IMR-90 (cell line): ENCODE data around the gene NFIA. TPM values are rescaled to one million over a fixed set of nuclear protein-coding genes. Genes with fewer than 3 reads are reported as not detected.

Experiments
- ATAC-seq: fragments of 200-7000 bp; cut with Tn5 transposase; 2 replicates; pipeline ENCODE4 v1.9.1; 2020; ENCODE audit warnings: low read depth, mild to moderate bottlenecking, moderate library complexity
- BruUV-seq: library from RNA; stranded (reverse); fragments of 400-500 nt; replicated peaks from 2 replicates; lab custom pipeline; 2021; lab: Mats Ljungman, UMichigan
- CTCF ChIA-PET: fragments of 300-600 bp; formaldehyde crosslinking; extraction: SDS; loops from one replicate; lab custom pipeline; 2021; ENCODE audit warnings: antibody characterized with exemption; lab: Yijun Ruan, JAX
- POLR2A ChIA-PET: fragments of 300-600 bp; sonication (Branson Sonifier 250); formaldehyde crosslinking; loops from one replicate; lab custom pipeline; 2022; ENCODE audit warnings: antibody characterized with exemption; ENCODE audit not compliant: unreplicated experiment; lab: Charles Lee
- DNase-seq: peaks from one replicate; pipeline ENCODE4 v3.0.0; 2013
- H2AFZ ChIP-seq: replicated peaks from 2 replicates; pipeline ENCODE3; 2013; ENCODE audit warnings: low read length, mild to moderate bottlenecking; ENCODE audit not compliant: poor library complexity
- H2AK5ac ChIP-seq: 2 replicates; pipeline ENCODE4 v1.6.1; 2013; ENCODE audit warnings: low read depth, low read length, inconsistent platforms
- H2AK9ac ChIP-seq: replicated peaks from 2 replicates; pipeline ENCODE3; 2013; ENCODE audit warnings: mild to moderate bottlenecking, low read depth, low read length, moderate library complexity; ENCODE audit not compliant: poor library complexity
- H2BK120ac ChIP-seq: 2 replicates; pipeline ENCODE4 v1.6.1; 2013; ENCODE audit warnings: low read depth, low read length, inconsistent platforms
- H2BK15ac ChIP-seq: 3 replicates; pipeline ENCODE4 v1.6.1; 2013; ENCODE audit warnings: low read depth, low read length, inconsistent platforms
- H2BK20ac ChIP-seq: 2 replicates; pipeline ENCODE4 v1.6.1; 2013; ENCODE audit warnings: low read depth, mild to moderate bottlenecking, inconsistent platforms, low read length, moderate library complexity
- H2BK5ac ChIP-seq: 2 replicates; pipeline ENCODE4 v1.6.1; 2013; ENCODE audit warnings: mild to moderate bottlenecking, low read depth, low read length, inconsistent platforms; ENCODE audit not compliant: poor library complexity, severe bottlenecking
- H3K14ac ChIP-seq: replicated peaks from 2 replicates; pipeline ENCODE4 v1.6.1; 2013; ENCODE audit warnings: low read depth, low read length, inconsistent platforms
- H3K18ac ChIP-seq: 2 replicates; pipeline ENCODE4 v1.6.1; 2013; ENCODE audit warnings: low read depth, low read length, control low read depth
- H3K23ac ChIP-seq: 2 replicates; pipeline ENCODE4 v1.6.1; 2013; ENCODE audit warnings: low read depth, low read length, inconsistent platforms
- H3K27ac ChIP-seq: 2 replicates; pipeline ENCODE4 v1.5.1; 2013; ENCODE audit warnings: mild to moderate bottlenecking, control low read depth, low read length; ENCODE audit not compliant: insufficient read depth
- H3K27me3 ChIP-seq: 2 replicates; pipeline ENCODE4 v1.6.1; 2013; ENCODE audit warnings: low read length; ENCODE audit not compliant: control insufficient read depth, insufficient read depth
- H3K36me3 ChIP-seq: 2 replicates; pipeline ENCODE4 v1.6.1; 2013; ENCODE audit warnings: low read length, mixed read lengths; ENCODE audit not compliant: control insufficient read depth, insufficient read depth
- H3K4ac ChIP-seq: 2 replicates; pipeline ENCODE4 v1.6.1; 2013; ENCODE audit warnings: low read depth, low read length, inconsistent platforms
- H3K4me1 ChIP-seq: 2 replicates; pipeline ENCODE4 v1.6.1; 2013; ENCODE audit warnings: low read length, mixed read lengths; ENCODE audit not compliant: control insufficient read depth, insufficient read depth
- H3K4me2 ChIP-seq: 2 replicates; pipeline ENCODE4 v1.6.1; 2013; ENCODE audit warnings: low read depth, mild to moderate bottlenecking, control low read depth, low read length, moderate library complexity
- H3K4me3 ChIP-seq: 2 replicates; pipeline ENCODE4 v1.5.1; 2013; ENCODE audit warnings: low read depth, mild to moderate bottlenecking, control low read depth, low read length, moderate library complexity; ENCODE audit not compliant: insufficient read depth
- H3K56ac ChIP-seq: 2 replicates; pipeline ENCODE4 v1.6.1; 2013; ENCODE audit warnings: low read length, inconsistent platforms; ENCODE audit not compliant: insufficient read depth; ENCODE audit errors: extremely low read depth
- H3K79me1 ChIP-seq, 2 experiments: 2 replicates each; pipeline ENCODE4 v1.6.1; 2013; ENCODE audit warnings: low read length in 2 of 2, inconsistent platforms in 1 of 2, low read depth in 1 of 2
- H3K9ac ChIP-seq: 2 replicates; pipeline ENCODE4 v1.6.1; 2013; ENCODE audit warnings: low read depth, low read length, control low read depth
- H3K9me1 ChIP-seq: 2 replicates; pipeline ENCODE4 v1.6.1; 2013; ENCODE audit warnings: low read length, inconsistent platforms; ENCODE audit not compliant: insufficient read depth
- H3K9me3 ChIP-seq: 2 replicates; pipeline ENCODE4 v1.6.1; 2013; ENCODE audit warnings: low read length; ENCODE audit not compliant: control insufficient read depth, insufficient read depth
- H4K20me1 ChIP-seq: 2 replicates; pipeline ENCODE4 v1.6.1; 2013; ENCODE audit warnings: low read length, inconsistent platforms; ENCODE audit not compliant: insufficient read depth
- H4K5ac ChIP-seq: 2 replicates; pipeline ENCODE4 v1.6.1; 2013; ENCODE audit warnings: mild to moderate bottlenecking, low read depth, low read length, control low read depth
- H4K8ac ChIP-seq, 2 experiments: 2 replicates each; pipeline ENCODE4 v1.6.1; 2013; ENCODE audit warnings: low read depth in 2 of 2, low read length in 2 of 2, control low read depth in 1 of 2, inconsistent platforms in 1 of 2
- H4K91ac ChIP-seq: 2 replicates; pipeline ENCODE4 v1.6.1; 2013; ENCODE audit warnings: low read depth, low read length, inconsistent platforms; ENCODE audit not compliant: insufficient read depth
- BHLHE40 ChIP-seq: fragments of 150-350 bp; IDR thresholded peaks from 2 replicates; pipeline ENCODE4 v1.6.1; 2016; ENCODE audit warnings: mild to moderate bottlenecking, low read depth, low read length
- CEBPB ChIP-seq: IDR thresholded peaks from 2 replicates; pipeline ENCODE4 v1.6.1; 2012; ENCODE audit warnings: low read depth, low read length, improper control_type of control experiment
- CHD1 ChIP-seq: IDR thresholded peaks from 2 replicates; pipeline ENCODE4 v1.6.1; 2012; ENCODE audit warnings: low read depth, low read length, improper control_type of control experiment
- FOS ChIP-seq: fragments of 150-350 bp; IDR thresholded peaks from 2 replicates; pipeline ENCODE4 v1.6.1; 2016; ENCODE audit warnings: low read depth, low read length
- MAFK ChIP-seq: IDR thresholded peaks from 2 replicates; pipeline ENCODE4 v1.6.1; 2012; ENCODE audit warnings: low read depth, low read length, improper control_type of control experiment
- MAZ ChIP-seq: IDR thresholded peaks from 2 replicates; pipeline ENCODE4 v1.6.1; 2012; ENCODE audit warnings: low read depth, mild to moderate bottlenecking, low read length, improper control_type of control experiment, moderate library complexity, borderline replicate concordance
- MXI1 ChIP-seq: IDR thresholded peaks from 2 replicates; pipeline ENCODE4 v1.6.1; 2012; ENCODE audit warnings: low read depth, mild to moderate bottlenecking, low read length, moderate library complexity, borderline replicate concordance
- NFE2L2 ChIP-seq: fragments of 150-350 bp; IDR thresholded peaks from 2 replicates; pipeline ENCODE4 v1.6.1; 2016; ENCODE audit warnings: low read depth, mild to moderate bottlenecking, low read length
- POLR2A ChIP-seq: IDR thresholded peaks from 2 replicates; pipeline ENCODE4 v1.6.1; 2012; ENCODE audit warnings: mild to moderate bottlenecking, low read depth, low read length
- RAD21 ChIP-seq: IDR thresholded peaks from 2 replicates; pipeline ENCODE4 v1.6.1; 2012; ENCODE audit warnings: low read length, improper control_type of control experiment
- RCOR1 ChIP-seq: IDR thresholded peaks from 2 replicates; pipeline ENCODE4 v1.6.1; 2012; ENCODE audit warnings: mild to moderate bottlenecking, low read length, improper control_type of control experiment; ENCODE audit not compliant: insufficient replicate concordance
- RFX5 ChIP-seq: IDR thresholded peaks from 2 replicates; pipeline ENCODE4 v1.8.0; 2012; ENCODE audit warnings: low read depth, mild to moderate bottlenecking, low read length, moderate library complexity
- SMC3 ChIP-seq: fragments of 150-350 bp; IDR thresholded peaks from 2 replicates; pipeline ENCODE4 v1.6.1; 2016; ENCODE audit warnings: low read depth, mild to moderate bottlenecking, antibody characterized with exemption, low read length, moderate library complexity
- WGBS, 2 experiments: methylation state at CpG; one replicate each; pipeline versions ENCODE4 v1.1.5 to v1.1.7; 2013; ENCODE audit warnings: missing lambda C conversion rate in 2 of 2; ENCODE audit not compliant: insufficient read length in 1 of 2; ENCODE audit errors: extremely low coverage in 2 of 2; 5-methylcytosine and 5-hydroxymethylcytosine counted together
- dilution Hi-C: fragments of 300-500 bp; cut with HindIII; formaldehyde crosslinking; loops from one replicate; pipeline ENCODE4 v1.14.3; 2018; ENCODE audit warnings: low sequenced_read_pairs; ENCODE audit not compliant: unreplicated experiment
- in situ Hi-C: fragments of 300-500 bp; cut with MboI; formaldehyde crosslinking; loops from 3 replicates; pipeline ENCODE4 v1.14.3; 2019; ENCODE audit warnings: low sequenced_read_pairs, inconsistent platforms, mixed read lengths
- intact Hi-C: fragments of 100-400 bp; cut with micrococcal nuclease; formaldehyde crosslinking; loops from 2 replicates; pipeline ENCODE4 v1.10.0; 2022
- polyA plus RNA-seq, 3 experiments: library from polyadenylated mRNA; depleted of rRNA; stranded (reverse); fragments of >200 nt; gene quantifications; 2 replicates each; pipeline ENCODE4 v1.2.3, GENCODE V29; 2012; ENCODE audit warnings: low replicate concordance in 1 of 3
- total RNA-seq: library from RNA; depleted of rRNA; stranded (reverse); fragments of >200 nt; gene quantifications from 2 replicates; pipeline ENCODE4 v1.2.3, GENCODE V29; 2012
- TF ChIP-seq, protein P1 (sequence below): conservative IDR thresholded peaks from 2 replicates; pipeline ENCODE4 v1.5.1; 2012; ENCODE audit warnings: mild to moderate bottlenecking, low read depth, low read length, improper control_type of control experiment
- TF ChIP-seq, protein P2 (sequence below): fragments of 150-350 bp; IDR thresholded peaks from 2 replicates; pipeline ENCODE4 v1.6.1; 2016; ENCODE audit warnings: low read depth, mild to moderate bottlenecking, low read length, moderate library complexity, borderline replicate concordance

NFIA gene
- total and polyA plus RNA-seq, 2 of the 4 experiments (the other 2 are of a cell fraction), result 1.6 to 2.2 TPM

DNA sequence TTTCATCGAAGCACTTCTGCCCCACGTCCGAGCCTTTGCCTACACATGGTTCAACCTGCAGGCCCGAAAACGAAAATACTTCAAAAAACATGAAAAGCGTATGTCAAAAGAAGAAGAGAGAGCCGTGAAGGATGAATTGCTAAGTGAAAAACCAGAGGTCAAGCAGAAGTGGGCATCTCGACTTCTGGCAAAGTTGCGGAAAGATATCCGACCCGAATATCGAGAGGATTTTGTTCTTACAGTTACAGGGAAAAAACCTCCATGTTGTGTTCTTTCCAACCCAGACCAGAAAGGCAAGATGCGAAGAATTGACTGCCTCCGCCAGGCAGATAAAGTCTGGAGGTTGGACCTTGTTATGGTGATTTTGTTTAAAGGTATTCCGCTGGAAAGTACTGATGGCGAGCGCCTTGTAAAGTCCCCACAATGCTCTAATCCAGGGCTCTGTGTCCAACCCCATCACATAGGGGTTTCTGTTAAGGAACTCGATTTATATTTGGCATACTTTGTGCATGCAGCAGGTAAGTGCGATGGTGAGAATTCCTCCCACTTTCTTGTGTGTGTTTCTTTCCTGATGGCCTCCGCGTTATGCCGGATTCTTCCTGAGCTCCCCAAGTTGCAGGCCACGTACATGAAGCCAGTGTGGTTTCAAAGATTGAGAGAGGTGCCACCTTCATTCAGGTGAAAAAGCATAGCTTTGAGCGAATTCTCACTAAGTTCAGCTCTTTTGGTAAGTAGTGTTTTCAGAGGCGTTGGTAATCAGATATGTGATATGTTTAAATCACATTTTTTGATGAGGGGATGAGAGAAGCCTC lies 6.0 kb downstream of the NFIA start:
- no peak overlapping the region for H3K4ac ChIP-seq
- no peaks in the 10 kb centered on the region for H3K27me3 ChIP-seq
- no peak overlapping the region for H3K18ac ChIP-seq
- H2BK15ac ChIP-seq, result no peak overlapping the region
- H3K23ac ChIP-seq, result no peak overlapping the region
- H2AK5ac ChIP-seq, result no peak overlapping the region
- ChIA-PET CTCF (interaction anchor here (0.7 kb wide), 1 partner anchor 53 kb away, joined by 3 read pairs; no protein-coding TSS in a partner anchor), POLR2A (no interaction called here)
- H3K9me1 ChIP-seq, result no peaks in the 10 kb centered on the region
- intact Hi-C loops (no loop called here), in situ Hi-C loops (no loop called here), dilution Hi-C loops (no loop called here)
- no peak overlapping the region for H2BK120ac ChIP-seq
- H3K79me1 ChIP-seq, result no peaks in the 10 kb centered on the region
- DNase-seq (no peak), ATAC-seq (no peak)
- TF ChIP-seq, protein P1, sequence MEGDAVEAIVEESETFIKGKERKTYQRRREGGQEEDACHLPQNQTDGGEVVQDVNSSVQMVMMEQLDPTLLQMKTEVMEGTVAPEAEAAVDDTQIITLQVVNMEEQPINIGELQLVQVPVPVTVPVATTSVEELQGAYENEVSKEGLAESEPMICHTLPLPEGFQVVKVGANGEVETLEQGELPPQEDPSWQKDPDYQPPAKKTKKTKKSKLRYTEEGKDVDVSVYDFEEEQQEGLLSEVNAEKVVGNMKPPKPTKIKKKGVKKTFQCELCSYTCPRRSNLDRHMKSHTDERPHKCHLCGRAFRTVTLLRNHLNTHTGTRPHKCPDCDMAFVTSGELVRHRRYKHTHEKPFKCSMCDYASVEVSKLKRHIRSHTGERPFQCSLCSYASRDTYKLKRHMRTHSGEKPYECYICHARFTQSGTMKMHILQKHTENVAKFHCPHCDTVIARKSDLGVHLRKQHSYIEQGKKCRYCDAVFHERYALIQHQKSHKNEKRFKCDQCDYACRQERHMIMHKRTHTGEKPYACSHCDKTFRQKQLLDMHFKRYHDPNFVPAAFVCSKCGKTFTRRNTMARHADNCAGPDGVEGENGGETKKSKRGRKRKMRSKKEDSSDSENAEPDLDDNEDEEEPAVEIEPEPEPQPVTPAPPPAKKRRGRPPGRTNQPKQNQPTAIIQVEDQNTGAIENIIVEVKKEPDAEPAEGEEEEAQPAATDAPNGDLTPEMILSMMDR, result no peak
- TF ChIP-seq, protein P2, sequence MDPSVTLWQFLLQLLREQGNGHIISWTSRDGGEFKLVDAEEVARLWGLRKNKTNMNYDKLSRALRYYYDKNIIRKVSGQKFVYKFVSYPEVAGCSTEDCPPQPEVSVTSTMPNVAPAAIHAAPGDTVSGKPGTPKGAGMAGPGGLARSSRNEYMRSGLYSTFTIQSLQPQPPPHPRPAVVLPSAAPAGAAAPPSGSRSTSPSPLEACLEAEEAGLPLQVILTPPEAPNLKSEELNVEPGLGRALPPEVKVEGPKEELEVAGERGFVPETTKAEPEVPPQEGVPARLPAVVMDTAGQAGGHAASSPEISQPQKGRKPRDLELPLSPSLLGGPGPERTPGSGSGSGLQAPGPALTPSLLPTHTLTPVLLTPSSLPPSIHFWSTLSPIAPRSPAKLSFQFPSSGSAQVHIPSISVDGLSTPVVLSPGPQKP, result no peak
- TF ChIP-seq SMC3 (no peak), FOS (no peak), MAFK (no peak), BHLHE40 (no peak), MAZ (no peak), RCOR1 (no peak), RFX5 (no peak), POLR2A (no peak), CEBPB (no peak), NFE2L2 (no peak), CHD1 (no peak), MXI1 (no peak), RAD21 (no peak)
- H3K36me3 ChIP-seq, result peaks cover 6% of the 10 kb centered on the region; the same call in 1 of the 2 replicates
- H4K8ac ChIP-seq, result no peak overlapping the region
- no peak overlapping the region for H3K27ac ChIP-seq
- H3K4me2 ChIP-seq, result no peak overlapping the region
- no peak overlapping the region for H4K91ac ChIP-seq
- no peak overlapping the region for H2BK5ac ChIP-seq
- BruUV-seq, result no TSS peak
- no peaks in the 10 kb centered on the region for H4K20me1 ChIP-seq
- H3K9ac ChIP-seq, result no peak overlapping the region
- WGBS, 2 experiments, result 94% methylated on average over 8 of the region's 25 CpGs; no CpG with 5 or more reads in 1 of the 2 experiments
- H2AK9ac ChIP-seq, result no peak overlapping the region
- H2BK20ac ChIP-seq, result no peak overlapping the region
- no peak overlapping the region for H2AFZ ChIP-seq
- H3K14ac ChIP-seq, result no peak overlapping the region
- H3K4me3 ChIP-seq, result no peak overlapping the region
- no peak overlapping the region for H3K56ac ChIP-seq
- H3K9me3 ChIP-seq, result no peaks in the 10 kb centered on the region
- no peak overlapping the region for H4K5ac ChIP-seq
- no peaks in the 10 kb centered on the region for H3K4me1 ChIP-seq
